HG03460 (cell line): Measurements from ENCODE around the gene NSMF.

Experiments
- ATAC-seq: cut with Tn5 transposase; IDR thresholded peaks from one replicate; pipeline ENCODE4 v1.9.1; 2021; ENCODE audit not compliant: unreplicated experiment

NSMF gene

DNA sequence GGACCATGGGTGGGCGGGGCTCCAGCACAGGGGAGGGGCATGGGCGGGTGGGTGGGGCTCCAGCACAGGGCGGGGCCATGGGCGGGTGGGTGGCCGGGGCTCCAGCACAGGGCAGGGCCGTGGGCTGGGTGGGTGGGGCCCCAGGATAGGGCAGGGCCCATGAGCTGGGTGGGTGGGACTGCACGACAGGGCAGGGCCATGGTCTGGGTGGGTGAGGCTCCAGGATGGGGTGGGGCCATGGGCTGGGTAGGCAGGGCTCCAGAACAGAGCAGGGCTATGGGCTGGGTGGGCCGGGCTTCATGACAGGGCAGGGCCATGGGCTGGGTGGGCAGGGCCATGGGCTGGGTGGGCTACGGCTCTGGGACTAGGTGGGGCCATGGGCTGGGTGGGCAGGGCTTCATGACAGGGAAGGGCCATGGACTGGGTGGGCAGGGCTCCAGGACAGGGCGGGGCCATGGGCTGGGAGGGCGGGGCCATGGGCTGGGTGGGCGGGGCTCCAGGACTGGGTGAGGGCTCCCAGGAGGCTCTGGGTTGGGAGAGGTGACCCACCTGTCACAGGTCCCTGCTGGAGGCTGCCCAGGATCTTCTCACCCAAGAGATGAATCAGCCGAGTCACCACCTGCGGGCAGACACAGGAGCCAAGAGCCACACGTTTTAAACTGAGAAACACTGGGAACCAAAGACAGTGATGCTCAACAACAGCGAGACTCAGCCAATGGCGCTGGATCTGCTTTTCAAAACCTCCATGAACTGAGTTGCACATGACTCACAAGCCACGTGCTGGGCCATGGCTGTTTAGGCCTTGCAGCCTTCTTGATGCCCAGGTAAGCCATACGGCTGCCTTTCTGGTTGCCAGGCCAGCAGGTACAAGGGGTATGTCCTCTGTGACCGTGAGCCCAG lies 33.6 kb upstream of the NSMF start:
- ATAC-seq, result no peak

DNA sequence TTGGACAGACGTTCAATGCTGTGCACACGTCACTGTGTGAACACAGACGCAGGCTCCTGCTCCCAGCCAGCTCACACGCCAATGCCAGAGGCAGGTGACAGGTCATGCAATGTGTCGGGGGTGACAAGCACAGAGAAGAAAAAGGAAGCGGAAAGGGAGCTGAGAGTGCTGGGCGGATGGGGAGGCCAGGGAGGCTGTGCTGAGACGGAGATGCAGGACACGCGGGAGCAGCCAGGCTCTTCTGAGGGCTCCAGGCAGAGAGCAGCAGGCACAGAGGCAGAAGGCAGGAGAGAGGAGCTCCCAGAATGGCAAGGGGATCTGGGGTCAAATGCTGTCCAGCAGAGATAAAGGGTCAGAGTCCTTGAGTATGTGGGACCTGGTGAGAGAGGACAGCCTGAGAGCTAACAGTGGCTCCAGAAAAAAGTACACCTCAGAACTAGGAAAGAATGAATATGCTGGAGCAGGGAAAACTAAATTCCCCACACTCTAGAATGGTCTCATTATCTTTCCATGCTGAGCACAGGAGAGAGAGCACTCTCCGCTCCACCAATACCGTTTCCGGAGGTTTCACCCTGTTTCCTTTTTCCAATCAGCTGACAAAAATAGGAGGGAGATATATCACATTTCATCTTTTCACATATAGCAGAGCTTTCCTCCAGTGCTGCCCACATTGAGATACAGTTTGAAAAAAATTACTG lies 32.8 kb upstream of the NSMF start:
- ATAC-seq, result no peak

DNA sequence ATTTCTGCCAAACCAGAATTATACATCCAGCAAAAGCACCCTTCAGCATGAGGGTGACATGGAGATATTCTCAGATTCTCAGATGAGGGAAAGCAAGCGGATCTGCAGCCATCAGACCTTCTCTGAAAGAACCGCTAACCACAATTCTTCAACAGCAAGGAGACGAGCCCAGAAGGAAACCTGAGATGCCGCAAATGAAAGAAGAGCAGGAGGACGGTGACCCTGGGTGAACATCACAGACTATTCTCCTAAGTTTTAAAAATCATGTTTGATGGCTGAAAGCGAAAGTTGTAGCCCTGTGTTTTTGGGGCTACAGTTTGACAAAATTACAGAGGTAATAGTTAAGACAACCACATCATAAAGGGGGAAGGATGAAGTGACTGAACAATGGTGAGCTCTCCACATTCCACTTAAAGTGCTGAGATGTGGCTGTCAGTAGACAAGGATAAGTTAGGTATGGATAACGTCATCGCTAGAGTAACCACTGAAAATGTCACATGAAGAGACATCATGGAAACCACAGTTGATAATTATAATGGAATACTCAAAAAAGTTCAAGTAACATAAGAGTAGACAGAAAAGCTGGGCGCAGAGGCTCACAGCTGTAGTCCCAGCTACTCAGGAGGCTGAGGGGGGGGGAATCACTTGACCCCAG lies 31.5 kb upstream of the NSMF start:
- ATAC-seq, result no peak

DNA sequence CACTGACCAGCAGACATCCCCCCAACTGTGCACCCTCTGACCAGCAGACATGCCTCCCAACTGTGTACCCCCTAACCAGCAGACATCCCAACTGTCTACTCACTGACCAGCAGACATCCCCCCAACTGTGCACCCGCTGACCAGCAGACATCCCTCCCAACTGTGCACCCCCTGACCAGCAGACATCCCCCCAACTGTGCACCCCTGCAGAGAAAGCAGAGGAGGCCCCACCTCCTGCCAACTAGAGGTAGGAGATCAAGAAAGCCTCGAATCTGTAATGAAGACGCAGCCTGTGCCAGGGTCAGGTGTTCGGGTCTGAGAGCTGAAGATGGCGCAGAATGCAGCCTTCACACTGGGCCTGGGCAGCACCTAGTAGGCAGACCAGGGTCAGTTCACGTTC lies 29.8 kb upstream of the NSMF start:
- no peak for ATAC-seq

- ATAC-seq, result no peak
Observed at GRCh38 chr9:137488327-137488653, 29.2 kb upstream of the NSMF start.

DNA sequence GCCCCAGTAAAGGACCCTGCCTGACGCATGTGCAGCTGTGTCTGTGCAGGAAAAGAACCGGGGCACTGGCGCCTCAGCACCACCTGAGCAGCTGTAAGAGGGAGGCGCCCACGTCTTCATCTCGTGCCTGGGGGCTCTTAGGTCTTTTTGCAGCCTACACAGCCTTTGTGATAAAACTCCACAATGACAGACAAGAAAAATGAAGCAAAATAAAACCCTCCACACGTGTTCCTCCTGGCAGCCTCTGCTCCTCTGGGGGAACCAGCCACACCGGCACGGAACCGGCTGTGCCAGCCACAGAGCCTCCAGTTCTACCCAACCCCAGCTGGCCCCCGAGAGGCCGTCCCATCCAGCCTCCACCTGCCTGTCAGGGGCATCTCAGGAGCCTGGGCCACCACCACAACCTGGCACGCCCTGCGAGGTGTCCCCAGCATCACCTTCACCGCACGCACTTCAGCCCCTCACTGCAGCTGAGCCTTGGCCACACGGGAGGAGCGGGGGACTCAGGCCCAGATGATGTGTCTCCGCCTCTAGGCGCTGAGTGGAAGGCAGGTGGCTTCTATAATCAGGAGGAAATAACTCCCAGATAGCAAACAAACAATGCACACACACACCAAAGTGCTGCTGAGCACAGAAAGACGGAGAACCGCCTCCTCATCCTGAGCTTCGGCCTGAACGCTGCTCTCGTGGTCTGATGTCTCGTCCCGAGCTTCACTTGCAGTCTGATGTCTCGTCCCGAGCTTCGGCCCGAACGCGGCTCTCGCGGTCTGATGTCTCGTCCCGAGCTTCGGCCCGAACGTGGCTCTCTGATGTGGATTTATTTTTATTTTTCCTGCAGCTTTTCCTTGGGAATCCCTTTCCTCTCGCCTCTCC lies 28.6 kb upstream of the NSMF start:
- ATAC-seq, result no peak

- no peak for ATAC-seq
Observed at GRCh38 chr9:137486545-137487453, 27.7 kb upstream of the NSMF start.

DNA sequence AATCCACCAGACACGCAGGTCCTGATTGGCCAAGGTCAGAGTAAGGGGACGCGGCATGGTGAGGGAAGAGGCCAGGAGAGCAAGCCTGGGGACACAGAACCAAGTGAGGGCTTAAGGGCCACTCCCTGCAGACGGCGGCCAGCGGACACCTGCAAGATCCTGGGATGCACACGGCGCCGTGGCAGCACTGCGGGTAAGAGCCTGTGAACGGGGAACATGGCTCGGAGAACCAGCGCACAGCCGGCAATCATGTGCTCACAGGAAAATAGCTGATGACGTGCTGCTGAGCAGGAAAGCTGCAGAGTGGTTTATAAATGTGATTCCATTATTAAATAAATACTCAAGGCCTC lies 27.0 kb upstream of the NSMF start:
- no peak for ATAC-seq

- ATAC-seq, result no peak
Observed at GRCh38 chr9:137485343-137486140, 26.4 kb upstream of the NSMF start.

- ATAC-seq, result no peak
Observed at GRCh38 chr9:137484551-137485315, 25.6 kb upstream of the NSMF start.

- ATAC-seq, result peak; percentile 47
Observed at GRCh38 chr9:137482094-137482781, 23.1 kb upstream of the NSMF start.

- ATAC-seq, result no peak
Observed at GRCh38 chr9:137480686-137481683, 21.9 kb upstream of the NSMF start.

DNA sequence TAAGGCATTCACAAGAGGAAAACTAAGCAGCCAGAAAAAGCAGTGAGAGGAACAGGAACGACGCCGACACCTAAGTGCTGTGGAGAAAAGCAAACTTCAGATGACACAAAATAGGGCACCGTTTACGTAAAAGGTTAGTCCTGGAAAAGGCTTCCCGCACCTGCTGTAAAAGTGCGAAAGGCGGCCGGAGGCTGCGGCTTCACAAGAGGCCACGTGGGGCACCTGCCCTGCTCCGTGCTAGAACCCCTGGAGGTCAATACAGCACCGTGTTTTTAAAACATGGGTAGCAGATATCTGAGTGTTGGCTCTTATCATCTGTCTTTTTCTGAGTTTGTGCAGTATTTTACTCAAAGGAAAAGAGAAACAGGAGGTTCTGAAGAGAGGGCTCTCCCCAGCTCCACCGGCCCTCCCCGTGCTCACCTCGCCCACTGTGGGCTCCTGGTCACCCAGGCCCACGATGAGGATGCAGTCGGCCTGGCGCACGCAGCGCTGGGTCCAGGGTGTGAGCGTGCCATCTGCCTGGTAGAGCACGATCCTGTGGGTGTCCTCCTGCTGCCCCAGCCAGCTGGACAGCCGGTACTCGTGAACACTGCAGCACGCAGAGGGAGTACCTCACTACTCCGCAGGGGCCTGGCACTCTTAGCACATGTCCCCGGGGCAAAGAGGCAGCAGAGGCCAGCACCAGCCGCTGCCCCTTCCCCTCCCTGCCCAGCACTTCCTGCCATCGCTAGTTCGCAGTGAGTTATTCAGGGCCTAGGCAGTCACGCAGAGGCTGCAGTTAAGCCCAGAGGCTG lies 21.0 kb upstream of the NSMF start:
- ATAC-seq, result no peak

- ATAC-seq, result no peak
Observed at GRCh38 chr9:137478962-137479861, 20.1 kb upstream of the NSMF start.

- ATAC-seq, result no peak
Observed at GRCh38 chr9:137478613-137478961, 19.5 kb upstream of the NSMF start.
